NCI-H524 (cell line): ENCODE data around the gene RPL39L.
A peak's percentile ranks its signal among the peaks of the same experiment; 100 is the strongest.

Experiments used
- DNase-seq, 2 experiments: peaks; one replicate each; lab custom pipeline; 2025; lab: John Stamatoyannopoulos, UW

Gene RPL39L

DNA sequence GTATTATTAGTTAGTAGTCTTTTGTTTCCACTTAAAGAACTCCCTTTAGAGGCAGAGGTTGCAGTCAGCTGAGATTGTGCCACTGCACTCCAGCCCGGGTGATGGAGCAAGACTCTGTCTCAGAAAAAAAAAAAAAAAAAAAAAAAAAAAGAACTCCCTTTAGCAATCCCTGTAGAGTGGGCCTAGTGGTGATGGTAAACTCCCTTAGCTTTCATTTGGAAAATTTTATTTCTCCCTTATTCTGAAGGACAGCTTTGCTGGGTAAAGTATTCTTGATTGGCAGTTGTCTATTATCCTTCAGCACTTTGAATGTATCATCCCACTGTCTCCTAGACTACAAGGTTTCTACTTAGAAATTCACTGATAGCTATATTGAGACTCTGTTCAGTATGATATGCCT is 46.0 kb downstream of the RPL39L start:
- no peak for DNase-seq

- no peak for DNase-seq
Measured at GRCh38 chr3:187088701-187089100, 50.6 kb downstream of the RPL39L start.

DNA sequence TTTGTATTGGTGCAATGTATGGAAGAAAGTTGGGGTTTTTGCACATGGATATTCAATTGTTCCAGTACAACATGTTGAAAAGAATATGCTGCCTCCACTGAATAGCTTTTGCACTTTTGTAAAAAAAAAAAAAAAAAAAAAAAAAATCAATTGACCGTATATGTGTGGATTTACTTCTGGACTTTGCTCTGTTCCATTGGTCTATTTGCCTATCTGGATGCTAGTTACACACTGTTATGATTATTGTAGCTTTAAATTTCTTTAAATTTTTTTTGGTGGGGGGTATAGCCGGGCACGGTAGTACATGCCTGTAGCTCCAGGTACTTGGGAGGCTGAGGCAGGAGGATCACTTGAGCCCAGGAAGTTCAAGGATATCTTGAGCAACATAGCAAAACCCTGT is 52.5 kb downstream of the RPL39L start:
- no peak for DNase-seq

DNA sequence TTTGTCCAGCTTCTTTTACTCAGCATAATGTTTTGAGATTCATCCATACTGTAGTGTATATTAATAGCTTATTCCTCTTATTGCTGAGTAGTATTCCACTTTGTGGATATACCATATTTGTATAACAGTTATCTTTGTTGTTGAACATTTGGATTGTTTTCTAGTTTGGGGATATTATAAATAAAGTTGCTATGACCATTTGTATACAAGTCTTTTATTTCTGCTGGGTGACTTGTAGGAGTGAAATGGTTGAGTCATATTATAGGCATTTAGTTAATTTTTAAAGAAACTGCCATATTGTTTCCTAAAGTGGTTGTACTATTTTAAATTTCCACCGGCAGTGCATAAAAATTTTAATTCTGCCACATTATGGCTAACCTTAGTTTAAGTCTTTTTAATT is 53.4 kb downstream of the RPL39L start:
- DNase-seq = no peak

DNA sequence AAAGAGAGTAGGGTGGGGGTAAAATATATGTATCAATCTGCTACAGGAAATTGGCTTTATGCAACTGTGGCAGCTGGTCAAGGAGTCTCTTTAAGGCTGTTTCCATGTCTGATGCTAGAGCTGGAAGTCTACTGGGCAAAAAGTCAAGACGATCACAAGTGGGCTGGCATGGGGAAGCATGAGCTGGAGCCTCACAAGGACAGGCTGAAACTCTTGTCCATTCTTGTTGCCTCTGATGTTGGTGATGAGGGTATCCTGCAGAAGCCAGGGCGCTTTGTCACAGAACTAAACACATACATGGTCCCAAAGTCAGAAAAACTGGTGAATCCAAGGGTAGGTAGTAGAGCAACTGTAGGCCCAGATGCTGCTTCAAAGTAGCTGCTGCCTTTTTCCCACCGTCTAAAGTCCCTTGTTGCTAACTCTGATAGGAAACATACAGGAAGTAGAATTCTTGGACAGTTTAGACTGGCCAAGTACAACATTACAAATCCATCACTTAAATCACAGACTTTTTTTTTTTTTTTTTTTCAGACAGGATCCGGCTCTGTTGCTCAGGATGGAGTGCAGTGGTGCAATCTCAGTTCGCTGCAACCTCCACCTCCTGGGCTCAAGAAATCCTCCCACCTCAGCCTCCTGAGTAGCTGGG is 54.2 kb downstream of the RPL39L start:
- no peak for DNase-seq

GRCh38 chr3:187084580-187084979 is 54.7 kb downstream of the RPL39L start:
- DNase-seq = no peak

- no peak for DNase-seq
Measured at GRCh38 chr3:187084126-187084525, 55.2 kb downstream of the RPL39L start.

- DNase-seq = no peak
Measured at GRCh38 chr3:187082758-187083375, 56.4 kb downstream of the RPL39L start.

DNA sequence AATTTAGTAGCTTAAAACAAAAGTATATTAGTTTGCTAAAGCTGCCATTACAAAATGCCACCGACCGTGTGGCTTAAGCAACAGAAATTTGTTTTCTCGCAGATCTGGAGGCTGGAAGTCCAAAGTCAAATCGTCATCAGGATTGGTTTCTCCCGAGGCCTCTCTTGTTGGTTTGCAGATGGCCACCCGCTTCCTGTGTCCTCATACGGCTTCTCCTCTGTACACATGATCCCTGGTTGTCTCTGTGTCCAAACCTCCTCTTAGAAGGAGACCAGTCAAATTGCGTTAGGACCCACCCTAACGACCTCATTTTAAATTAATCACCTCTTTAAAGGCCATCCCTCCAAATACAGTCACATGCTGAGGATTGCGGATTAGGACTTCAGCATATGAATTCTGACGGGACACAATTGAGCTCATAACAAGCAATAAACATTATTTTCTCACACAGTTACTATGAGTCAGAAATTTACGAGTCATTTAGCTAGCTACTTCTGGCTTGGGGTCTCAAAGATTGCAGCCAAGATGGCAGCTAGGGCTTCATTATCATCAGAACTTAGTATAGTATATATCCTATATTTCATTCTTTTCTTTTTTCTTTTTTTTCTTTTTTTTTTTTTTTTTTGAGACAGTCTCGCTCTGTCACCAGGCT is 58.4 kb downstream of the RPL39L start:
- no peak for DNase-seq

DNA sequence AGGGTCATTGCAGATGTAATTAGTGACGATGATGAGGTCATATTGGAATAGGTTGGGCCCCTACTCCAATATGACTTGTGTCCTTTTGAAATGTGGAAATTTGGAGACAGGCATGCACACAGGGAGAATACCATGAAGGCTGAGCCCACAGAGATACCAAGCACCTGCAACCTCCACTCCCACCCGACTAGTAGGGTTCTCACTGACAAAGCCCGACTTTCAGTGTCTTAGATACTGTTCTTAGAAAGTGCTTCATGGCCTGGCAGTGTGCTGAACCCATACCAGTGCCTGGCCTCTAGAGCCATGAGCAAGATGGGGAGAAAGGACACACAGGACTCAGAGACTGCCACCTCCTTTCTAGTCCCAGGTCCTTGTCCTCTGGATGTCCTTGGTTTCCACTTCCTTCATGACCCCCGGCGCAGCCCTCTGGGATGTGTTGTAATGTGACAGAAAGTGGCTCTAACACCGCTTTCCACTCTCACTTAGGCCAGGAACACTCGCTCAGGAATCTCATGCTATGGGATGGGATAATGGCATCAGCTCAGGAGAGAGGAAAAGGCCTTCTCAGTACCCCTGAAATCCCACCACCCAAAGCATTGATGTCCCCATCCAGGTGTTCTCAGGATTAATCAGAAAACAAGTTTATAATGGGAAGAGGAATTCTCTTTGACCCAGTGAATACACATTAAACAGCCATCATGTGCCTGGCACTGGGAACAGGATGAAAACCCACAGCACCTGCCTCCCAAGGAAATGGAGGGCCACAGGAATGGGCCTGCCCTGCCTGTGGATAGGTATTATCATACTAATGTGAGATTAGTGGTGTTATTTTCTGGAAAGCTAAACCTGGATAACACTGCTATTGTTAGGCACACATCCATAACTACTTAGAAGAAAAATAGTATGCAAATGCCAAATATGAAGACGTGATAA is 59.9 kb downstream of the RPL39L start:
- DNase-seq = no peak

DNA sequence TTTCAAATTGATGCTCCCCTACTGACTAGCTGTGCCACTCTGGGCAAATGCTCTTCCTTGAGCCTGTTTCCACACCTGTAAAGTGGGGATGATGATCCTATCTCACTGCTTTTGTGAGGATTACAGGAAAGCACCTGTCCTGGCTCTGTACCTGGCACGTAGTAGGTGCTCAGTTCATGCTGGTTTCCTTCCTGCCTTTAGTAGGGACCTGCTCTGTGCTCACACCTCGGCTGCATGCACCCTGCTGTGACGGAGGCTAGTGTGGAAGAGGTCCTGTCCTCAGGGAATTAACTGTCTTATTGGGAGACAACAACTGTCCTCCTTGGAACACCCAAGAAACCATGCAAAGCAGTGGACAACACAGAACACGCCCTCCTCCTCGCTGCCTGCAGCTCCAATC is 61.8 kb downstream of the RPL39L start:
- no peak for DNase-seq

DNA sequence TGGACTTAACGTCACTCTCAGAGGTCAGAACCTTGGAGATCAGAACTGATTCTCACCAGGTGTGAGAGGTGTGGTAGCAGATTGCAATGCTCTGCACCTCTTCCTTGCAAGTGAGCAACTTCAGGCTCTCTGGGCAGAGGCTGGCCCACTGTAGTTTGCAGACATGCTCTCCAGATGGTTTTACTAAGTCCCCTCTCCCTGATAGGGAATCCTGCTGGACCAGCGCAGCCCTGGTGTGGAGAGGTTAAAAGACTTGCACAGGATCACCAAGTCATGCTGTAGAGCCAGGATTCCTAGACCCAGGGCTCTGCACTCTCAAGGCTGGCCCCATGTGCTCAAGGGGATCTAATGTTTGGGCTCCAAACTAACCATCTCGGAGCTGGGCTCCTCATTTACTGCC is 62.2 kb downstream of the RPL39L start:
- DNase-seq = no peak

GRCh38 chr3:187076297-187076696 is 63.0 kb downstream of the RPL39L start:
- no peak for DNase-seq

DNA sequence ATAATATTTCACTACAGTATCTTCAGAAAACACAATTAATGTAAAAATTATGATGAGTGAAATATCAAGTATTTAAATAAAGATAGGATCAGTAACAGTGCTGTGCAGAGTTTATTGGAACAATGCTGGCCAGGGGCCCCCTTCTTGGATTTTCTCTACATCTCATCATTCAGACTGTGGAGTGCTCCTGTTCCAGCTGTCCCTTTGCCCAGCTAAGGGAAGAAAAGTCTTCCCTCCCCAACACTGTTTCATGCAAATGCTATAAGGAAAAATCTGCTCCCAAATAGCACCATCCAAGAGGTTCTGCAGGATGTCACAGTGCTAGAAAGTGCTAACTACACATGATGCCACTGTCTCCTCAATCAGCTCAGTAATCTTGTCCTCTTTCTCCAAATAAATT is 64.5 kb downstream of the RPL39L start:
- DNase-seq = no peak

- no peak for DNase-seq
Measured at GRCh38 chr3:187073581-187074098, 65.7 kb downstream of the RPL39L start.

- DNase-seq = no peak
Measured at GRCh38 chr3:187072511-187072910, 66.8 kb downstream of the RPL39L start.

GRCh38 chr3:187072102-187072501 is 67.2 kb downstream of the RPL39L start:
- peak; percentile 43 to 91 for DNase-seq
